Measurements from ENCODE around the gene SPRY2.

The SPRY2 gene

GRCh38 chr13:80341101-80341755 lies at the start of gene SPRY2:
Gene SPRY2 (minus strand): TSS chr13:80341126. CDS start chr13:80337705, 3,421 bp downstream.
- Mint-ChIP-seq H3K36me3 (ENCODE audit: low read depth) (no peaks in the 10 kb centered on the region), H3K4me1 (ENCODE audit: low read depth) (peaks cover 21% of the 10 kb centered on the region), H3K4me3 (peak within 1 kb of the TSS; percentile 62), H3K27ac (no peak within 1 kb of the TSS), H3K27me3 (peaks cover 47% of the 10 kb centered on the region), H3K9me3 (no peaks in the 10 kb centered on the region)
- peak; percentile 57 for DNase-seq

GRCh38 chr13:80390338-80390737 lies 49.4 kb upstream of the SPRY2 start:
- Mint-ChIP-seq H3K9me3 (peaks cover 13% of the 10 kb centered on the region), H3K27me3 (no peaks in the 10 kb centered on the region), H3K27ac (no peak overlapping the region), H3K36me3 (ENCODE audit: low read depth) (no peaks in the 10 kb centered on the region), H3K4me3 (no peak overlapping the region), H3K4me1 (ENCODE audit: low read depth) (peaks cover 5% of the 10 kb centered on the region)
- no peak for DNase-seq

DNA sequence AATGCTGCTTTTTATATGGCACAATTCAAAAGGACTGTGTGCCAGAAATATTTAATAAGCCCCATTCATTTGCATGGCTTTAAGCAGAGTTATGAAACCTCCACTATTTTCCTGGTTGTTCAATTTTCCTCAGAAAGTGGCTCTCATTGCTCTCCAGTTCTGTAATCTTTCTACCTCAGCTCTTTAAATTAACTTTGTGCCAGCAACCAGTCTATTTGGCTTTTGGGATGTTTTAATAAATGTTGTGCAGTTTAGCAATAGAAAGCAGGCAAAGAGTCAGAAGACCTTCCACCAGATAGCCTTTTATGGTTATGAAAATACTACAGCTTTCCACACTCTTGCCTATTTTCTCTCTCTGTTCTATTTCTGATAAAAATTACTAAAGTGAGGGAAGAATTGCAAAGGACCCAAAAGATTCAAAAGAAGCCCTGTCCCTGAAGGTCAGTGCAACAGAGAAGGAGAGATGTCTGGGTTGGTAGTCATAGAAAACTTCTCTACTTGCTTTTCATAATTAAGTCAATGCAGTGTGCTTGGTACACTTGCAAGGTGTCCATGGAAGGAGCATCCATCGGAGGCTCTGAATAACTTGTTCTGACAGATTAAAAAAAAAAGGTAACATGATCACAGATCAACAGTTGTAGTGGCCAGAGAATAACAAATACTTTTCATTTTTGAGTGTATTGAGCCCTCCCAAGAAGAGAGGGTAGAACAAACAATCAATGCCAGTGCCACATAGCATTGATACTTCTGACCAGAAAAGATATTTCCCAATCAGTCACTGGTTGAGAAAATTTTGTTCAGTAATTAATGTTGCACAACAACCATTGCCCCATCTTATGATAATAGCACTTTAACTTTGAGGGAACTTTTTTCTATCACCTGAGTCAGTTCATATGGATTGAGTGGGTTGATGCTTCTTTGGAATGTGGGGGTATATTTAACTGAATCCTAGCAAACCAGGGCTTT lies 48.4 kb upstream of the SPRY2 start:
- Mint-ChIP-seq H3K4me1 (ENCODE audit: low read depth) (peaks cover 5% of the 10 kb centered on the region), H3K4me3 (no peak overlapping the region), H3K27ac (no peak overlapping the region), H3K9me3 (peaks cover 13% of the 10 kb centered on the region), H3K27me3 (no peaks in the 10 kb centered on the region), H3K36me3 (ENCODE audit: low read depth) (no peaks in the 10 kb centered on the region)
- DNase-seq: no peak

DNA sequence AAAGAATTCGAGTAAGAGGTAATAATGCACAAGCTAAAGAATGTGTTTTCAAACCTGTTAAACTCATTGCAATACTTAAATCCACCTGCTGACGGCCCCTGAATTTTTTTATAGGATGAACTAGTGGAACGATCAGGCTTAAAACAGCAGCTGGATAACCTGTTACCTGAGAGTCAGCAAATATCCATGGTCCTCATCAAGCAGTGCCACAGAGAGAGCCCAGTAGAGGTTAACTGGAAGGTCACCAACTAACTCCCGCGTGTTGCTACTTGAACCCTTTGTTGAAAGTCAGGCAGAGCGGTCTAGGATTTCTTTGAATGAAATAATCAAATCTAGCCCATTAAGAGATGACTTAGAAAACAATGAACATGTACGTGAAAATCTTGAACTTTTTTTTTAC lies 47.6 kb upstream of the SPRY2 start:
- no peak for DNase-seq
- Mint-ChIP-seq H3K4me3 (no peak overlapping the region), H3K4me1 (ENCODE audit: low read depth) (peaks cover 5% of the 10 kb centered on the region), H3K9me3 (peaks cover 7% of the 10 kb centered on the region), H3K27ac (no peak overlapping the region), H3K36me3 (ENCODE audit: low read depth) (no peaks in the 10 kb centered on the region), H3K27me3 (no peaks in the 10 kb centered on the region)

- H3K4me1 Mint-ChIP-seq (ENCODE audit: low read depth): peaks cover 5% of the 10 kb centered on the region
Observed at GRCh38 chr13:80386592-80386991, 45.7 kb upstream of the SPRY2 start.

DNA sequence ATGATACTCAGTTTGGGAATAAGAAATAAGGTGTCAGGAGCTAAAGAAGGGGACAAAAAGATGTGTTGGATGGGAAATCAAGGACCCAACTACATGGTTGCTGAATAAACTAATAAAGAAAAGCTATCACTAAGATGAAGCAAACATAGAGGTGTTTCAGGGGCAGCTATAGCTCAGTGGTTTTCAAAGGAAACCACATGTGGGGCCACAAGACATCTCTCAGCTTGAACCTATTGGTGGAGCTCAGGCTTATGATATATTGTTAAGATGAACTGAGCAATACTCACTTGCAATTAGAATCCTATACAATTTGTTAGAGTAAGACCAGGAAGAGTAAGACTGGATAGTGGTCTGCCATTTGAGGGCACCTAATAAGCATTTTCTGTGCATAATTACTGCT lies 45.1 kb upstream of the SPRY2 start:
- Mint-ChIP-seq H3K9me3 (peaks cover 5% of the 10 kb centered on the region), H3K4me3 (no peak overlapping the region), H3K36me3 (ENCODE audit: low read depth) (no peaks in the 10 kb centered on the region), H3K27me3 (no peaks in the 10 kb centered on the region), H3K4me1 (ENCODE audit: low read depth) (peaks cover 5% of the 10 kb centered on the region), H3K27ac (no peak overlapping the region)
- no peak for DNase-seq

More at GRCh38 chr13:80386592-80386991, 45.7 kb upstream of the SPRY2 start:
- no peak for DNase-seq
- peaks cover 5% of the 10 kb centered on the region for H3K9me3 Mint-ChIP-seq
- no peak overlapping the region for H3K4me3 Mint-ChIP-seq
- H3K36me3 Mint-ChIP-seq (ENCODE audit: low read depth): no peaks in the 10 kb centered on the region
- no peaks in the 10 kb centered on the region for H3K27me3 Mint-ChIP-seq
- H3K27ac Mint-ChIP-seq: no peak overlapping the region

DNA sequence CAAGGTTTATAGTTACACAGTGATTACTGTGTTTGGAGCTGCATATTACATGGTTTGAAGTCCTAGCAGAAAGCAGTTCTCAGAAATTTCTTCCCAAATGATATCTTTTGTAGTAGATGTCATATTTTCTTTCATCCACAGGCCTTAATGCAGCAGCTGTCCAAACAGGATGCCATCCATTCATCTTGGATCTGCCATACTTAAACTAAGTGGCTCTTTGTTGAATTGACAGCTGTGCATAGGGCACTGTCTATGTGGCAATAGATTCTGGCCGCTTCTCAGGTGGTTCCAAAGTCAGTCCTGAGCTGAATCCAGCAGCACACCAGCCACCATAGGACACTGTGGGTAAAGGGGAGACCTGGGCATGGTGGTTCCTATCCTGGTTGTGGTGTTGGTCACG lies 41.6 kb upstream of the SPRY2 start:
- Mint-ChIP-seq H3K27ac (no peak overlapping the region), H3K4me1 (ENCODE audit: low read depth) (peaks cover 5% of the 10 kb centered on the region), H3K9me3 (no peaks in the 10 kb centered on the region), H3K36me3 (ENCODE audit: low read depth) (no peaks in the 10 kb centered on the region), H3K4me3 (no peak overlapping the region), H3K27me3 (no peaks in the 10 kb centered on the region)
- no peak for DNase-seq

- no peak for DNase-seq
- H3K36me3 Mint-ChIP-seq (ENCODE audit: low read depth): no peaks in the 10 kb centered on the region
- H3K4me1 Mint-ChIP-seq (ENCODE audit: low read depth): no peaks in the 10 kb centered on the region
- H3K27me3 Mint-ChIP-seq: no peaks in the 10 kb centered on the region
- no peaks in the 10 kb centered on the region for H3K9me3 Mint-ChIP-seq
- H3K4me3 Mint-ChIP-seq: no peak overlapping the region
- no peak overlapping the region for H3K27ac Mint-ChIP-seq
Observed at GRCh38 chr13:80379245-80379644, 38.3 kb upstream of the SPRY2 start.

DNA sequence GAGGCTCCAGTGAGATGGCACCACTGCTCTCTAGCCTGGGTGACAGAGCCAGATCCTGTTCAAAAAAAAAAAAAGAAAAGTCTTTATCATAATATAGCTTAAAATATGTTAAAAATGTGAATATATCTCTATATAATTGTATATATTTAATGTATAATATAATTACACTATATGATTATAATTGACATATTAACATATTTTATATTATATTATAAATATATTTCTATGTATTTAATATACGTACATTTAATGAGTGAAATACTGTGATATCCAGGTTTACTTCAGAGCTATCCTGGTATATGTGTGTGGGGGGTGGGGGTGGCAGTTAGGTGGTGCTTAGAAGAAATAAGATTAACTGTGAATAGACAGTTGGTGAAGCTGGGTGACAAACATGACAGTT lies 35.6 kb upstream of the SPRY2 start:
- no peak for DNase-seq
- Mint-ChIP-seq H3K9me3 (no peaks in the 10 kb centered on the region), H3K4me1 (ENCODE audit: low read depth) (no peaks in the 10 kb centered on the region), H3K36me3 (ENCODE audit: low read depth) (no peaks in the 10 kb centered on the region), H3K27me3 (no peaks in the 10 kb centered on the region), H3K27ac (no peak overlapping the region), H3K4me3 (no peak overlapping the region)

DNA sequence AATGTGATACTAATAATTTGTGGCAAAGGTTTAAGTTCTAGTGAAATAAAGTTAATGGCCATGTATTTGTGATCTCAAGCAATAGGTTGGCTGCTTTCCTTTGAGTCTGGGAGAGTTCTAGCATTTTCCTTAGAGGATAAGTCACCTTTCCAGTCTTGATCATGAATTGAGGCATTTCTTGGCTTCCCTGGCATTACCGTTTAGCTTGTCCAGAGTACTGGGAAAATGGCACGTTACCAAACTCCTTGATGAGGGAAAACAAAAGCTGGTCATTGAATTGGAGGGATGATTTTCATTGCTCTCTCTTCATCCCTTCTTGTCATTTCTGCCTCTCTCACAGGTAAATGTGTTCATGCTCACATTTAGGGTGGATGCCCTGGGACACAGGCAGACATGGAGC lies 34.0 kb upstream of the SPRY2 start:
- Mint-ChIP-seq H3K27me3 (no peaks in the 10 kb centered on the region), H3K4me3 (no peak overlapping the region), H3K9me3 (no peaks in the 10 kb centered on the region)

GRCh38 chr13:80374444-80374843 lies 33.5 kb upstream of the SPRY2 start:
- no peak overlapping the region for H3K4me3 Mint-ChIP-seq
- H3K27ac Mint-ChIP-seq: no peak overlapping the region
- H3K27me3 Mint-ChIP-seq: no peaks in the 10 kb centered on the region
- no peaks in the 10 kb centered on the region for H3K36me3 Mint-ChIP-seq (ENCODE audit: low read depth)
- H3K9me3 Mint-ChIP-seq: no peaks in the 10 kb centered on the region
- no peaks in the 10 kb centered on the region for H3K4me1 Mint-ChIP-seq (ENCODE audit: low read depth)
- no peak for DNase-seq

More for the DNA sequence above, 34.0 kb upstream of the SPRY2 start:
- H3K4me1 Mint-ChIP-seq (ENCODE audit: low read depth): no peaks in the 10 kb centered on the region
- H3K27ac Mint-ChIP-seq: no peak overlapping the region
- H3K36me3 Mint-ChIP-seq (ENCODE audit: low read depth): no peaks in the 10 kb centered on the region
- DNase-seq: no peak

GRCh38 chr13:80371840-80372509 lies 31.0 kb upstream of the SPRY2 start:
- no peak overlapping the region for H3K27ac Mint-ChIP-seq
- H3K36me3 Mint-ChIP-seq (ENCODE audit: low read depth): no peaks in the 10 kb centered on the region
- no peaks in the 10 kb centered on the region for H3K4me1 Mint-ChIP-seq (ENCODE audit: low read depth)
- H3K9me3 Mint-ChIP-seq: no peaks in the 10 kb centered on the region
- no peaks in the 10 kb centered on the region for H3K27me3 Mint-ChIP-seq
- H3K4me3 Mint-ChIP-seq: no peak overlapping the region
- no peak for DNase-seq

DNA sequence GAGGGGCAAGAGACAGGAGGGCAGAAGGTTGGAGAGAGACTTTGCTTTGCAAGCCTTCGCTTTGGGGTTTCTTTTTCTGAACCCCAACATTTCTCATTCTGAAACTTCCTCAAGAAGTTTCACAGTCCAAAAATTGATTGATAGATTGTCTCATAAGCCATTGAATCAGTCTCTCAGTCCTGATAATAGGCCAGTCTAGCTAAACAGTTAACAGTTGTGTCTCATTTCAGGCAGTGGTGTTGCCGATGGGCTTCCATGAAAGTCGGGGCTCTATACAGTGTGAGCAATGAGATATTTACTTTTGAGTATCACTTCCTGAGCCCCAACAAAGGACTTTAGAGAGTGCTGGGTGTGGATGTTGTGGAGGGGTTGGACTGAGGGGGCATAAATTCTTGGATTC lies 26.5 kb upstream of the SPRY2 start:
- Mint-ChIP-seq H3K4me1 (ENCODE audit: low read depth) (no peaks in the 10 kb centered on the region), H3K9me3 (no peaks in the 10 kb centered on the region), H3K4me3 (no peak overlapping the region), H3K27me3 (no peaks in the 10 kb centered on the region), H3K27ac (no peak overlapping the region), H3K36me3 (ENCODE audit: low read depth) (no peaks in the 10 kb centered on the region)
- DNase-seq: no peak

- H3K27me3 Mint-ChIP-seq: no peaks in the 10 kb centered on the region
- H3K4me1 Mint-ChIP-seq (ENCODE audit: low read depth): no peaks in the 10 kb centered on the region
- H3K27ac Mint-ChIP-seq: no peak overlapping the region
- no peaks in the 10 kb centered on the region for H3K9me3 Mint-ChIP-seq
- DNase-seq: no peak
- H3K36me3 Mint-ChIP-seq (ENCODE audit: low read depth): no peaks in the 10 kb centered on the region
- no peak overlapping the region for H3K4me3 Mint-ChIP-seq
Observed at GRCh38 chr13:80363890-80364503, 23.1 kb upstream of the SPRY2 start.

Measured in activated T-cell treated with anti-CD3 and anti-CD28 coated beads, Interleukin-2, amount 50 U/mL, for 24 hours (primary cell).